A673 (cell line): ENCODE results near the gene FFAR1. TPM values are rescaled to one million over a fixed set of nuclear protein-coding genes. Genes with fewer than 3 reads are reported as not detected.

Experiments
- BruUV-seq: library from RNA; stranded (reverse); fragments of 400-500 nt; replicated peaks from 2 replicates; lab custom pipeline; 2021; lab: Mats Ljungman, UMichigan
- CTCF ChIA-PET: fragments of 300-600 bp; sonication (Branson Sonifier 250); formaldehyde crosslinking; loops from one replicate; lab custom pipeline; 2022; ENCODE audit warnings: antibody characterized with exemption; lab: Charles Lee
- POLR2A ChIA-PET: fragments of 300-600 bp; sonication (Branson Sonifier 250); formaldehyde crosslinking; loops from one replicate; lab custom pipeline; 2022; ENCODE audit warnings: antibody characterized with exemption; ENCODE audit not compliant: low non-redundant PET; lab: Charles Lee
- DNase-seq: peaks from one replicate; pipeline ENCODE4 v3.0.0-alpha.2; 2015; ENCODE audit warnings: low spot score
- H3K27ac ChIP-seq: fragments of 200-600 bp; sonication (generic); 2 replicates; pipeline ENCODE4 v1.5.1; 2016; ENCODE audit warnings: mixed run types, low read depth, mild to moderate bottlenecking, mixed read lengths, antibody characterized with exemption, low read length; ENCODE audit not compliant: poor library complexity, severe bottlenecking
- H3K27me3 ChIP-seq: fragments of 200-600 bp; sonication (generic); replicated peaks from 2 replicates; pipeline ENCODE4 v1.6.1; 2017; ENCODE audit warnings: mixed run types, low read depth, mild to moderate bottlenecking, mixed read lengths, antibody characterized with exemption, low read length; ENCODE audit not compliant: insufficient read depth, poor library complexity
- H3K36me3 ChIP-seq: fragments of 200-600 bp; sonication (generic); 2 replicates; pipeline ENCODE4 v1.6.1; 2016; ENCODE audit warnings: mixed run types, mild to moderate bottlenecking, mixed read lengths, antibody characterized with exemption, low read length; ENCODE audit not compliant: insufficient read depth, poor library complexity, severe bottlenecking
- H3K4me1 ChIP-seq: fragments of 200-600 bp; sonication (generic); 2 replicates; pipeline ENCODE4 v1.6.1; 2017; ENCODE audit warnings: mixed run types, mild to moderate bottlenecking, mixed read lengths, antibody characterized with exemption, low read length; ENCODE audit not compliant: insufficient read depth, poor library complexity, severe bottlenecking
- H3K4me3 ChIP-seq: fragments of 200-600 bp; sonication (generic); 2 replicates; pipeline ENCODE4 v1.5.1; 2016; ENCODE audit warnings: low read depth, mixed run types, mild to moderate bottlenecking, mixed read lengths, low read length; ENCODE audit not compliant: poor library complexity, severe bottlenecking
- H3K9me3 ChIP-seq: fragments of 200-600 bp; sonication (generic); 2 replicates; pipeline ENCODE4 v1.6.1; 2016; ENCODE audit warnings: mixed run types, low read depth, mild to moderate bottlenecking, mixed read lengths, antibody characterized with exemption, low read length; ENCODE audit not compliant: poor library complexity, severe bottlenecking
- CTCF ChIP-seq: fragments of 300-800, 200-600 bp; sonication (generic); conservative IDR thresholded peaks from 2 replicates; pipeline ENCODE4 v1.5.1; 2017; ENCODE audit warnings: low read depth, mild to moderate bottlenecking, antibody characterized with exemption, low read length, moderate library complexity, mixed read lengths
- EZH2 ChIP-seq: fragments of 200-600 bp; sonication (generic); IDR thresholded peaks from 2 replicates; pipeline ENCODE4 v1.6.1; 2017; ENCODE audit warnings: borderline replicate concordance, low read depth, mild to moderate bottlenecking, mixed read lengths, antibody characterized with exemption, low read length; ENCODE audit not compliant: poor library complexity, severe bottlenecking
- intact Hi-C: fragments of 100-400 bp; cut with micrococcal nuclease; formaldehyde crosslinking; loops from one replicate; pipeline ENCODE4 v1.10.0; 2022; ENCODE audit not compliant: unreplicated experiment
- total RNA-seq: library from RNA; stranded (reverse); gene quantifications from 2 replicates; pipeline ENCODE4 v1.2.3, GENCODE V29; 2021

FFAR1 gene
- total RNA-seq, 1 experiment from 2014 or later: not detected

DNA sequence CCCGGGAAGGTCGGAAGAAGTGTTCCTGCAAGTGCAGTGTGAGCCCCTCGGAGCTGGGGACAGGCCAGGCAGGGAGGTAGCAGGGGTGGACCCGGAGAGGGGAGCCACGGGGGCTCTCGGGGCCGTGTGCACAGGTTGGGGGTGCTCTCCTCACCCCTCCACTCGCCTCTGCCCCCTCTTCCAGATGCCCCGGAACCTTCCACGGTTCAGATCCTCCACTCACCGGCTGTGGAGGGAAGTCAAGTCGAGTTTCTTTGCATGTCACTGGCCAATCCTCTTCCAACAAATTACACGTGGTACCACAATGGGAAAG lies 9.8 kb upstream of the FFAR1 start:
- no TSS peak for BruUV-seq
- ChIA-PET CTCF (no interaction called here), POLR2A (no interaction called here)
- DNase-seq: no peak
- Histone ChIP-seq H3K27ac (no peak overlapping the region), H3K36me3 (no peaks in the 10 kb centered on the region), H3K9me3 (no peaks in the 10 kb centered on the region), H3K4me3 (no peak overlapping the region), H3K4me1 (no peaks in the 10 kb centered on the region), H3K27me3 (no peaks in the 10 kb centered on the region)
- TF ChIP-seq CTCF: no peak
- no peak for TF ChIP-seq EZH2
- intact Hi-C loops: no loop called here

- Histone ChIP-seq H3K36me3 (no peaks in the 10 kb centered on the region), H3K4me3 (no peak overlapping the region), H3K9me3 (no peaks in the 10 kb centered on the region), H3K27ac (no peak overlapping the region), H3K4me1 (no peaks in the 10 kb centered on the region), H3K27me3 (no peaks in the 10 kb centered on the region)
- POLR2A ChIA-PET: no interaction called here
- no peak for TF ChIP-seq CTCF
- TF ChIP-seq EZH2: no peak
- intact Hi-C loops: no loop called here
- no TSS peak for BruUV-seq
- no peak for DNase-seq
- CTCF ChIA-PET: no interaction called here
Measured at GRCh38 chr19:35340431-35340830, 7.3 kb upstream of the FFAR1 start.

DNA sequence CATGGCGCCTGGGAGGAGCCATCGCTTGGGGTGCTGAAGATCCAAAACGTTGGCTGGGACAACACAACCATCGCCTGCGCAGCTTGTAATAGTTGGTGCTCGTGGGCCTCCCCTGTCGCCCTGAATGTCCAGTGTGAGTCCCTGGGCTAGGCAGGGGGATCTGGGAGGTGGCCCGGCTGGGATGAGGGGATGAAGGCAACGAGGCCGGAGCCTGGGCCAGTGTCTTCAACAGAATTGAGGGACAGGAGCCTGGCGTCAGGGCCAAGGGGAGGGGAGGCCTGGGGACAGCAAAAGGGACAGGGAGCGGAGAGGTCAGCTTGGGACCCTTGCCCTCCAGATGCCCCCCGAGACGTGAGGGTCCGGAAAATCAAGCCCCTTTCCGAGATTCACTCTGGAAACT lies 6.7 kb upstream of the FFAR1 start:
- Histone ChIP-seq H3K4me1 (no peaks in the 10 kb centered on the region), H3K27ac (no peak overlapping the region), H3K4me3 (no peak overlapping the region), H3K9me3 (no peaks in the 10 kb centered on the region), H3K36me3 (no peaks in the 10 kb centered on the region), H3K27me3 (peaks cover under 1% of the 10 kb centered on the region)
- no peak for TF ChIP-seq CTCF
- no peak for TF ChIP-seq EZH2
- no peak for DNase-seq
- CTCF ChIA-PET: no interaction called here
- intact Hi-C loops: no loop called here
- POLR2A ChIA-PET: no interaction called here
- no TSS peak for BruUV-seq
